MM.1S (cell line): ENCODE results near the gene MARS2.
"Not testable (repeated sequence)": the region's sequence is repeated elsewhere in the genome, so short reads cannot be mapped to it uniquely, and the experiment has no call there.

ENCODE experiments used
- DNase-seq: peaks from one replicate; pipeline ENCODE4 v3.0.0-alpha.2; 2015
- H2AFZ ChIP-seq: fragments of 300-600 bp; sonication (generic); 2 replicates; pipeline ENCODE4 v1.6.0; 2016; ENCODE audit warnings: antibody characterized with exemption, low read length
- H3F3A ChIP-seq: fragments of 300-600 bp; sonication (generic); 2 replicates; pipeline ENCODE4 v1.6.1; 2016; ENCODE audit warnings: mild to moderate bottlenecking, antibody characterized with exemption, low read length, moderate library complexity, mixed read lengths; ENCODE audit not compliant: insufficient read depth
- H3K27ac ChIP-seq: fragments of 300-600 bp; sonication (generic); 2 replicates; pipeline ENCODE4 v1.5.1; 2016; ENCODE audit warnings: mild to moderate bottlenecking, low read length
- H3K27me3 ChIP-seq: fragments of 300-600 bp; sonication (generic); replicated peaks from 2 replicates; pipeline ENCODE4 v1.6.0; 2016; ENCODE audit warnings: low read length; ENCODE audit not compliant: insufficient read depth
- H3K36me3 ChIP-seq: fragments of 300-600 bp; sonication (generic); replicated peaks from 2 replicates; pipeline ENCODE4 v1.6.1; 2016; ENCODE audit warnings: mild to moderate bottlenecking, low read length, mixed read lengths; ENCODE audit not compliant: insufficient read depth
- H3K4me1 ChIP-seq: fragments of 300-600 bp; sonication (generic); 2 replicates; pipeline ENCODE4 v1.6.1; 2016; ENCODE audit warnings: low read length, mixed read lengths
- H3K4me2 ChIP-seq: fragments of 300-600 bp; sonication (generic); 2 replicates; pipeline ENCODE4 v1.6.0; 2016; ENCODE audit warnings: low read depth, low read length
- H3K4me3 ChIP-seq: fragments of 300-600 bp; sonication (generic); 2 replicates; pipeline ENCODE4 v1.5.1; 2016; ENCODE audit warnings: low read length, mixed read lengths
- H3K79me2 ChIP-seq: fragments of 300-600 bp; sonication (generic); 2 replicates; pipeline ENCODE4 v1.6.1; 2016; ENCODE audit warnings: mixed run types, low read length, mixed read lengths
- H3K9ac ChIP-seq: fragments of 300-600 bp; sonication (generic); 2 replicates; pipeline ENCODE4 v1.6.1; 2016; ENCODE audit warnings: low read length, mixed read lengths
- H3K9me2 ChIP-seq: fragments of 300-600 bp; sonication (generic); replicated peaks from 2 replicates; pipeline ENCODE4 v1.6.1; 2016; ENCODE audit warnings: mild to moderate bottlenecking, low read length, mixed read lengths; ENCODE audit not compliant: insufficient read depth
- H3K9me3 ChIP-seq: fragments of 300-600 bp; sonication (generic); replicated peaks from 2 replicates; pipeline ENCODE4 v1.6.1; 2016; ENCODE audit warnings: mild to moderate bottlenecking, low read length, mixed read lengths; ENCODE audit not compliant: insufficient read depth
- H4K20me1 ChIP-seq: fragments of 300-600 bp; sonication (generic); 2 replicates; pipeline ENCODE4 v1.6.1; 2016; ENCODE audit warnings: mild to moderate bottlenecking, low read length, moderate library complexity, mixed read lengths; ENCODE audit not compliant: insufficient read depth
- EZH2 ChIP-seq: fragments of 300-600 bp; sonication (generic); optimal IDR thresholded peaks from 2 replicates; pipeline ENCODE3; 2017; ENCODE audit warnings: low read depth, mild to moderate bottlenecking, antibody characterized with exemption, low read length, mixed read lengths
- EZH2phosphoT487 ChIP-seq: fragments of 300-600 bp; sonication (generic); IDR thresholded peaks from 2 replicates; pipeline ENCODE4 v1.6.1; 2018; ENCODE audit warnings: antibody characterized with exemption, low read length
- TF ChIP-seq, protein P1 (sequence below): fragments of 300-600 bp; sonication (generic); IDR thresholded peaks from 2 replicates; pipeline ENCODE4 v1.5.1; 2016; ENCODE audit warnings: antibody characterized with exemption, low read length, mixed read lengths

The MARS2 gene

GRCh38 chr2:197708331-197708730 lies 3.2 kb downstream of the MARS2 start:
- H3K36me3 ChIP-seq, result peaks cover 3% of the 10 kb centered on the region; the same call in 1 of the 2 replicates
- no peak overlapping the region for H3K27ac ChIP-seq
- H3K4me3 ChIP-seq, result peak overlapping the region; percentile 23; the same call in 1 of the 2 replicates
- TF ChIP-seq EZH2 (no peak), EZH2phosphoT487 (no peak)
- TF ChIP-seq, protein P1, sequence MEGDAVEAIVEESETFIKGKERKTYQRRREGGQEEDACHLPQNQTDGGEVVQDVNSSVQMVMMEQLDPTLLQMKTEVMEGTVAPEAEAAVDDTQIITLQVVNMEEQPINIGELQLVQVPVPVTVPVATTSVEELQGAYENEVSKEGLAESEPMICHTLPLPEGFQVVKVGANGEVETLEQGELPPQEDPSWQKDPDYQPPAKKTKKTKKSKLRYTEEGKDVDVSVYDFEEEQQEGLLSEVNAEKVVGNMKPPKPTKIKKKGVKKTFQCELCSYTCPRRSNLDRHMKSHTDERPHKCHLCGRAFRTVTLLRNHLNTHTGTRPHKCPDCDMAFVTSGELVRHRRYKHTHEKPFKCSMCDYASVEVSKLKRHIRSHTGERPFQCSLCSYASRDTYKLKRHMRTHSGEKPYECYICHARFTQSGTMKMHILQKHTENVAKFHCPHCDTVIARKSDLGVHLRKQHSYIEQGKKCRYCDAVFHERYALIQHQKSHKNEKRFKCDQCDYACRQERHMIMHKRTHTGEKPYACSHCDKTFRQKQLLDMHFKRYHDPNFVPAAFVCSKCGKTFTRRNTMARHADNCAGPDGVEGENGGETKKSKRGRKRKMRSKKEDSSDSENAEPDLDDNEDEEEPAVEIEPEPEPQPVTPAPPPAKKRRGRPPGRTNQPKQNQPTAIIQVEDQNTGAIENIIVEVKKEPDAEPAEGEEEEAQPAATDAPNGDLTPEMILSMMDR, result no peak
- H3K9me3 ChIP-seq, result no peaks in the 10 kb centered on the region
- peak overlapping the region; percentile 84; the same call in 1 of the 2 replicates for H3K4me2 ChIP-seq
- H3K9ac ChIP-seq, result no peak overlapping the region
- H4K20me1 ChIP-seq, result peaks cover 27% of the 10 kb centered on the region
- peaks cover 14% of the 10 kb centered on the region for H3F3A ChIP-seq
- H3K4me1 ChIP-seq, result peaks cover 28% of the 10 kb centered on the region
- H3K79me2 ChIP-seq, result peaks cover 72% of the 10 kb centered on the region
- no peak overlapping the region for H2AFZ ChIP-seq
- no peaks in the 10 kb centered on the region for H3K9me2 ChIP-seq
- no peak for DNase-seq
- no peaks in the 10 kb centered on the region for H3K27me3 ChIP-seq

DNA sequence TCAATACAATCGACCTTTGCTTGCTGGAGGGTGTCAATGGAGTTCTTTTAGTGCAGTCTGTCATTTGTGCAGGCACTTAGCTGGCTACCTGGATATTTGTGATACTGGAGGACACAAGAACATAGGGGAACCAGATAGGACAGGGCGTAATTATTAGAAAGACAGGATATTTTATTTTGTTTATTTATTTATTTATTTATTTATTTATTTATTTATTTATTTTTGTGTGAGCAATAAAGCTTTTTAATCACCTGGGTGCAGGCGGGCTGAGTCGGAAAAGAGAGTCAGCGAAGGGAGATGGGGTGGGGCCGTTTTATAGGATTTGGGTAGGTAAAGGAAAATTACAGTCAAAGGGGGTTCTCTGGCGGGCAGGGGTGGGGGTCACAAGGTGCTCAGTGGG lies 4.0 kb downstream of the MARS2 start:
- not testable (repeated sequence) for H2AFZ ChIP-seq, H3K36me3 ChIP-seq, H3K27me3 ChIP-seq, H3K9ac ChIP-seq, DNase-seq, H3K9me3 ChIP-seq, H3K9me2 ChIP-seq, H3K4me3 ChIP-seq, H3K27ac ChIP-seq
- Histone ChIP-seq H4K20me1 (peaks cover 27% of the 10 kb centered on the region), H3F3A (peaks cover 14% of the 10 kb centered on the region), H3K4me2 (peak overlapping the region; percentile 84; the same call in 1 of the 2 replicates), H3K79me2 (peaks cover 73% of the 10 kb centered on the region), H3K4me1 (peaks cover 24% of the 10 kb centered on the region)

DNA sequence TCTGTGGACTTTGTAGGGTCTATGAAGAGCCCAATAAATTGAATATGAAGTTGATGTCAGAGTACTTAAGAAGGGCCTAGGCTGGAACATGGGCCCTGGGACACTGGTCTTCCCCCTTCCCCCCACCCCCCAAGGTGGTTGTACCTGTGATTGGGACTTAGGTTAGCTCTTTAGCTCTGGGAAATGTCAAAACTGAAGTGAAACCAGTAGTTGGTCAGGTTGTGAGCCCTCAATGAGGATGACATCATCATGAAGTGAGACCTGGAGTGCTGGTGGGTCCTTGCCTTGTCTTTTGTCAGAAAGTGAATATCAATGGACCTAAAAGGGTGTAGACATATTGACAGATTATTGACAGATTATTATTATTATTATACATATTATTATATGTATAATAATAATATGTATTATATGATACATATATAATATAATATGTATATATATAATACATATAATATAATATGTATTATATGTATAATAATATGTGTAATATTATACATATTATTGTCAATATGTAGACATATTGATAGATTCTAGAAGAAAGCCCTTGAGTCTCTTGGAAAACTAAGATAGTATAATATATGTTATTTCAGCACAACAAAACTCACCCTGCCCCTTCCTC lies 5.4 kb downstream of the MARS2 start:
- Histone ChIP-seq H3K4me3 (no peak overlapping the region), H3K9me2 (no peaks in the 10 kb centered on the region), H4K20me1 (peaks cover 27% of the 10 kb centered on the region), H3K79me2 (peaks cover 72% of the 10 kb centered on the region), H3K27me3 (no peaks in the 10 kb centered on the region), H2AFZ (no peak overlapping the region), H3F3A (peaks cover 11% of the 10 kb centered on the region), H3K36me3 (peaks cover 6% of the 10 kb centered on the region; the same call in 1 of the 2 replicates), H3K27ac (no peak overlapping the region), H3K9ac (no peak overlapping the region), H3K9me3 (no peaks in the 10 kb centered on the region), H3K4me2 (peak overlapping the region; percentile 8; the same call in 1 of the 2 replicates), H3K4me1 (peaks cover 20% of the 10 kb centered on the region)
- DNase-seq, result peak; percentile 66
- TF ChIP-seq EZH2phosphoT487 (no peak), EZH2 (no peak)
- TF ChIP-seq, protein P1, result no peak

DNA sequence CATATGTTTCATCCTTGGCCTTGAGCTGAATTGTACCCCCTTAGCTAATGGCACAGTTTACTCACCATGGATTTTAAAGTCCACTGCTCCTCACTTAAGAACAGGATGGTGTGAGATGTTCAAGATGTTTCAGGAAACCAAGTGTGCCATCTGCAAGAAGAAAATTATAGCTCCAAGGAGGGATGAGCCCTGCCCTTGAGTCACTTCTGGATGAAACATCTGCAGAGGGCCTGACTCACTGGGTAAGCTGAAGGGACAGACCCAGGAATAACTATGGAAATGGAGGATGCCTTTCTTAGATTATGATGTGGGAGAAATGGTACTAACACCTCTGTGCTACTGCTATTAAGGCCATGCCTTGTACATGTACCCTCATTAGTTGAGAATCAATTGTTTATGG lies 6.4 kb downstream of the MARS2 start:
- peaks cover 20% of the 10 kb centered on the region for H3K4me1 ChIP-seq
- H2AFZ ChIP-seq, result no peak overlapping the region
- no peaks in the 10 kb centered on the region for H3K27me3 ChIP-seq
- no peaks in the 10 kb centered on the region for H3K9me2 ChIP-seq
- DNase-seq, result no peak
- H3K4me3 ChIP-seq, result no peak overlapping the region
- H3K4me2 ChIP-seq, result no peak overlapping the region
- no peaks in the 10 kb centered on the region for H3K9me3 ChIP-seq
- peaks cover 7% of the 10 kb centered on the region; the same call in 1 of the 2 replicates for H3K36me3 ChIP-seq
- H3K27ac ChIP-seq, result no peak overlapping the region
- TF ChIP-seq EZH2 (no peak), EZH2phosphoT487 (no peak)
- TF ChIP-seq, protein P1, result no peak
- no peak overlapping the region for H3K9ac ChIP-seq
- H3K79me2 ChIP-seq, result peaks cover 65% of the 10 kb centered on the region
- H3F3A ChIP-seq, result peaks cover 11% of the 10 kb centered on the region
- H4K20me1 ChIP-seq, result peaks cover 27% of the 10 kb centered on the region
